Measurements from ENCODE around the gene DNAI4.

DNA sequence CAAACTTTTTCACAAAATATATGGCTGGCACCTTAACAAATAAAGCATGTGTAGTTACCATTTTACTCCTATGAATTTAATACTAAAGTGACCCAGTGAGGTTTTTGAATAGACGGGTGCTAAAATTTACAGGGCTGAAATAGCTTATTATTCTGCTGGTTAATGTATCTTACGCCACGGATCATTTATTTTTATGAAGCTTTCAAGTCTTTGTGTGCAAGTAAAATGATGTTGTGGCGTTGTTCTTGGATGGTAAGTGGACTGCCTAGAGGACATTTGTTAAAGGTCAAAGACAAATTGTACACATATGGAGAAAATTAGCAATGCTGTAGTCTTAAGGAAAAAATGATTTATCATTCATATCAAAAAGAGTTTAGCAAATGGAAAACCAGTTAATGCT lies 146.4 kb downstream of the DNAI4 start:
- TF ChIP-seq, protein P1, sequence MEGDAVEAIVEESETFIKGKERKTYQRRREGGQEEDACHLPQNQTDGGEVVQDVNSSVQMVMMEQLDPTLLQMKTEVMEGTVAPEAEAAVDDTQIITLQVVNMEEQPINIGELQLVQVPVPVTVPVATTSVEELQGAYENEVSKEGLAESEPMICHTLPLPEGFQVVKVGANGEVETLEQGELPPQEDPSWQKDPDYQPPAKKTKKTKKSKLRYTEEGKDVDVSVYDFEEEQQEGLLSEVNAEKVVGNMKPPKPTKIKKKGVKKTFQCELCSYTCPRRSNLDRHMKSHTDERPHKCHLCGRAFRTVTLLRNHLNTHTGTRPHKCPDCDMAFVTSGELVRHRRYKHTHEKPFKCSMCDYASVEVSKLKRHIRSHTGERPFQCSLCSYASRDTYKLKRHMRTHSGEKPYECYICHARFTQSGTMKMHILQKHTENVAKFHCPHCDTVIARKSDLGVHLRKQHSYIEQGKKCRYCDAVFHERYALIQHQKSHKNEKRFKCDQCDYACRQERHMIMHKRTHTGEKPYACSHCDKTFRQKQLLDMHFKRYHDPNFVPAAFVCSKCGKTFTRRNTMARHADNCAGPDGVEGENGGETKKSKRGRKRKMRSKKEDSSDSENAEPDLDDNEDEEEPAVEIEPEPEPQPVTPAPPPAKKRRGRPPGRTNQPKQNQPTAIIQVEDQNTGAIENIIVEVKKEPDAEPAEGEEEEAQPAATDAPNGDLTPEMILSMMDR (IDR thresholded peaks at IDR 0.05), result no peak
- TF ChIP-seq EZH2 (IDR thresholded peaks at IDR 0.05; ENCODE audit: borderline replicate concordance, insufficient read depth, low read depth, low read length, poor library complexity, severe bottlenecking), result no peak

Data from B cell (primary cell).